ENCODE results near the gene COMMD1.
"Not testable (repeated sequence)": the region's sequence is repeated elsewhere in the genome, so short reads cannot be mapped to it uniquely, and the experiment has no call there.

Gene COMMD1

GRCh38 chr2:61966087-61966727 lies 60.7 kb downstream of the COMMD1 start:
- no peak for DNase-seq

- DNase-seq: no peak
Measured at GRCh38 chr2:61967262-61967661, 61.8 kb downstream of the COMMD1 start.

GRCh38 chr2:61969376-61969775 lies 63.9 kb downstream of the COMMD1 start:
- DNase-seq: no peak

- no peak for DNase-seq
Measured at GRCh38 chr2:61970807-61971556, 65.5 kb downstream of the COMMD1 start.

GRCh38 chr2:61978522-61978921 lies 73.0 kb downstream of the COMMD1 start:
- DNase-seq: no peak

GRCh38 chr2:61980758-61981157 lies 75.3 kb downstream of the COMMD1 start:
- DNase-seq: no peak

- DNase-seq: no peak
Measured at GRCh38 chr2:61984682-61985081, 79.2 kb downstream of the COMMD1 start.

- no peak for DNase-seq
Measured at GRCh38 chr2:61988462-61989366, 83.2 kb downstream of the COMMD1 start.

- peak; percentile 4 for DNase-seq
Measured at GRCh38 chr2:61993422-61994024, 88.0 kb downstream of the COMMD1 start.

- DNase-seq: no peak
Measured at GRCh38 chr2:61994531-61994930, 89.1 kb downstream of the COMMD1 start.

GRCh38 chr2:61995065-61995464 lies 89.6 kb downstream of the COMMD1 start:
- no peak for DNase-seq

- no peak for DNase-seq
Measured at GRCh38 chr2:61995515-61995914, 90.0 kb downstream of the COMMD1 start.

- no peak for DNase-seq
Measured at GRCh38 chr2:61998426-61998825, 93.0 kb downstream of the COMMD1 start.

GRCh38 chr2:62000538-62000937 lies 95.1 kb downstream of the COMMD1 start:
- no peak for DNase-seq

GRCh38 chr2:62001431-62001830 lies 96.0 kb downstream of the COMMD1 start:
- DNase-seq: no peak

GRCh38 chr2:62004428-62004827 lies 99.0 kb downstream of the COMMD1 start:
- DNase-seq: not testable (repeated sequence)

- no peak for DNase-seq
Measured at GRCh38 chr2:62007555-62007954, 102.1 kb downstream of the COMMD1 start.

GRCh38 chr2:62010632-62011256 lies 105.3 kb downstream of the COMMD1 start:
- no peak for DNase-seq

GRCh38 chr2:62013641-62014040 lies 108.2 kb downstream of the COMMD1 start:
- no peak for DNase-seq

GRCh38 chr2:62014102-62014501 lies 108.6 kb downstream of the COMMD1 start:
- DNase-seq: no peak

- no peak for DNase-seq
Measured at GRCh38 chr2:62016957-62017356, 111.5 kb downstream of the COMMD1 start.

GRCh38 chr2:62029910-62030309 lies 124.4 kb downstream of the COMMD1 start:
- DNase-seq: no peak

- DNase-seq: no peak
Measured at GRCh38 chr2:62030902-62031301, 125.4 kb downstream of the COMMD1 start.
